Nephron progenitor cell (in vitro differentiated cells): ENCODE measurements around the gene FAM24B.
"Not testable (repeated sequence)": the region's sequence is repeated elsewhere in the genome, so short reads cannot be mapped to it uniquely, and the experiment has no call there.

Source experiments
- DNase-seq: peaks from one replicate; pipeline ENCODE4 v3.0.0; 2021
- H3K27ac Mint-ChIP-seq: 2 replicates; pipeline ENCODE4 v1.8.0; 2021; ENCODE audit warnings: mild to moderate bottlenecking, moderate library complexity, mixed read lengths
- H3K27me3 Mint-ChIP-seq: 2 replicates; pipeline ENCODE4 v1.8.0; 2021; ENCODE audit warnings: mild to moderate bottlenecking, low read depth, mixed read lengths; ENCODE audit not compliant: poor library complexity
- H3K36me3 Mint-ChIP-seq: 2 replicates; pipeline ENCODE4 v1.8.0; 2021; ENCODE audit warnings: low read depth, mixed read lengths
- H3K4me1 Mint-ChIP-seq: 2 replicates; pipeline ENCODE4 v1.8.0; 2021; ENCODE audit warnings: mixed read lengths
- H3K4me3 Mint-ChIP-seq: 2 replicates; pipeline ENCODE4 v1.8.0; 2021; ENCODE audit warnings: mild to moderate bottlenecking, moderate library complexity, mixed read lengths
- H3K9me3 Mint-ChIP-seq: 2 replicates; pipeline ENCODE4 v1.8.0; 2021; ENCODE audit warnings: mild to moderate bottlenecking, moderate library complexity, mixed read lengths
- TF ChIP-seq, protein P1 (sequence below): fragments of 200-600 bp; sonication (generic); IDR thresholded peaks from 2 replicates; pipeline ENCODE4 v1.5.0; 2021; ENCODE audit warnings: antibody characterized with exemption

Gene FAM24B

DNA sequence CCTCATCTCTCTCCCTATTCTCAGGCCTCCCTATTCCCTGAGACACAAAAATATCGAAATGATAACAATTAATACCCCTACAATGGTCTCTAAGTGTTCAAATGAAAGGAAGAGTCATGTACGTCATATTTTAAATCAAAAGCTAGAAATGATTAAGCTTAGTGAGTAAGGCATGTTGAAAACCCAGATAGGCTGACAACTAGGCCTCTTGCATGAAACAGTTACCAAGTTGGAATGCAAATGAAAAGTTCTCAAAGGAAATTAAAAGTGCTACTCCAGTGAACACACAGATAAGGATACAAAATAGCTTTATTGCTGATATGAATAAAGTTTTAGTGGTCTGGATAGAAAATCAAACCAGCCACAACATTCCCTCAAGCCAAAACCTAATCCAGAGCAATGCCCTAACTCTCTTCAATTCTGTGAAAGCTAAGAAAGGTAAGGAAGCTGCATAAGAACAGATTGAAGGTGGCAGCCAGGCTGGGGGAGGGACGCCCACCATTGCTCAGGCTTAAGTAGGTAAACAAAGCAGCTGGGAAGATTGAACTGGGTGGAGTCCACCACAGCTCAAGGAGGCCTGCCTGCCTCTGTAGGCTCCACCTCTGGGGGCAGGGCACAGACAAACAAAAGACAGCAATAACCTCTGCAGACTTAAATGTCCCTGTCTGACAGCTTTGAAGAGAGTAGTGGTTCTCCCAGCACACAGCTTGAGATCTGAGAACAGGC, 12.5 kb downstream of the FAM24B start:
- not testable (repeated sequence) for H3K4me1 Mint-ChIP-seq, H3K27me3 Mint-ChIP-seq, H3K4me3 Mint-ChIP-seq, H3K36me3 Mint-ChIP-seq, H3K27ac Mint-ChIP-seq, DNase-seq
- H3K9me3 Mint-ChIP-seq, result peaks cover 37% of the 10 kb centered on the region

DNA sequence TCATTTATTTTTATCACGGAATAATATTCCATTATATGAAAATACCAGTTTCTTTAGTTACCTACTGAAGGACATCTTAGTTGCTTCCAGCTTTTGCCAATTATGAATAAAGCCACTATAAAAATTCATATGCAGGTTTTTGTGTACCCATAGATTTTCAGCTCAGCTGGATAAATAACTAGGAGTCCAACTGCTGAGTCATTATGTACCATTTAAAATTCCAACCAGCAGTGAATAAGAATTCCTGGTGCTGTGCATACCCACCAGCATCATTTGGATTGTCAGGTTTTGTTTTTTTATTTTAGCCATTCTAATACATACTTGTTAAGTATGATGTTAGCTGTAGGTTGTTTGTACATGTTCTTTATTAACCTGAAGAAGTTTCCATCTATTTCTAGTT, 14.5 kb downstream of the FAM24B start:
- TF ChIP-seq, protein P1, sequence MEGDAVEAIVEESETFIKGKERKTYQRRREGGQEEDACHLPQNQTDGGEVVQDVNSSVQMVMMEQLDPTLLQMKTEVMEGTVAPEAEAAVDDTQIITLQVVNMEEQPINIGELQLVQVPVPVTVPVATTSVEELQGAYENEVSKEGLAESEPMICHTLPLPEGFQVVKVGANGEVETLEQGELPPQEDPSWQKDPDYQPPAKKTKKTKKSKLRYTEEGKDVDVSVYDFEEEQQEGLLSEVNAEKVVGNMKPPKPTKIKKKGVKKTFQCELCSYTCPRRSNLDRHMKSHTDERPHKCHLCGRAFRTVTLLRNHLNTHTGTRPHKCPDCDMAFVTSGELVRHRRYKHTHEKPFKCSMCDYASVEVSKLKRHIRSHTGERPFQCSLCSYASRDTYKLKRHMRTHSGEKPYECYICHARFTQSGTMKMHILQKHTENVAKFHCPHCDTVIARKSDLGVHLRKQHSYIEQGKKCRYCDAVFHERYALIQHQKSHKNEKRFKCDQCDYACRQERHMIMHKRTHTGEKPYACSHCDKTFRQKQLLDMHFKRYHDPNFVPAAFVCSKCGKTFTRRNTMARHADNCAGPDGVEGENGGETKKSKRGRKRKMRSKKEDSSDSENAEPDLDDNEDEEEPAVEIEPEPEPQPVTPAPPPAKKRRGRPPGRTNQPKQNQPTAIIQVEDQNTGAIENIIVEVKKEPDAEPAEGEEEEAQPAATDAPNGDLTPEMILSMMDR, result no peak
- no peak overlapping the region for H3K27ac Mint-ChIP-seq
- DNase-seq, result no peak
- no peaks in the 10 kb centered on the region for H3K4me1 Mint-ChIP-seq
- H3K27me3 Mint-ChIP-seq, result no peaks in the 10 kb centered on the region
- peaks cover 30% of the 10 kb centered on the region for H3K9me3 Mint-ChIP-seq
- H3K36me3 Mint-ChIP-seq, result no peaks in the 10 kb centered on the region
- no peak overlapping the region for H3K4me3 Mint-ChIP-seq

GRCh38 chr10:122864194-122864592, 15.2 kb downstream of the FAM24B start:
- no peak overlapping the region for H3K27ac Mint-ChIP-seq
- no peak overlapping the region for H3K4me3 Mint-ChIP-seq
- no peak for DNase-seq
- H3K4me1 Mint-ChIP-seq, result no peaks in the 10 kb centered on the region
- no peaks in the 10 kb centered on the region for H3K27me3 Mint-ChIP-seq
- TF ChIP-seq, protein P1, result no peak
- H3K9me3 Mint-ChIP-seq, result peaks cover 23% of the 10 kb centered on the region
- no peaks in the 10 kb centered on the region for H3K36me3 Mint-ChIP-seq

- Mint-ChIP-seq H3K4me1 (no peaks in the 10 kb centered on the region), H3K27ac (no peak overlapping the region), H3K4me3 (no peak overlapping the region), H3K36me3 (no peaks in the 10 kb centered on the region), H3K27me3 (no peaks in the 10 kb centered on the region), H3K9me3 (peaks cover 23% of the 10 kb centered on the region)
- TF ChIP-seq, protein P1, result no peak
- no peak for DNase-seq
Measured at GRCh38 chr10:122863216-122864193, 15.9 kb downstream of the FAM24B start.

GRCh38 chr10:122861711-122862161, 17.6 kb downstream of the FAM24B start:
- Mint-ChIP-seq H3K27ac (no peak overlapping the region), H3K9me3 (peaks cover 7% of the 10 kb centered on the region), H3K27me3 (no peaks in the 10 kb centered on the region), H3K4me3 (no peak overlapping the region), H3K36me3 (no peaks in the 10 kb centered on the region), H3K4me1 (no peaks in the 10 kb centered on the region)
- TF ChIP-seq, protein P1, result no peak
- no peak for DNase-seq

DNA sequence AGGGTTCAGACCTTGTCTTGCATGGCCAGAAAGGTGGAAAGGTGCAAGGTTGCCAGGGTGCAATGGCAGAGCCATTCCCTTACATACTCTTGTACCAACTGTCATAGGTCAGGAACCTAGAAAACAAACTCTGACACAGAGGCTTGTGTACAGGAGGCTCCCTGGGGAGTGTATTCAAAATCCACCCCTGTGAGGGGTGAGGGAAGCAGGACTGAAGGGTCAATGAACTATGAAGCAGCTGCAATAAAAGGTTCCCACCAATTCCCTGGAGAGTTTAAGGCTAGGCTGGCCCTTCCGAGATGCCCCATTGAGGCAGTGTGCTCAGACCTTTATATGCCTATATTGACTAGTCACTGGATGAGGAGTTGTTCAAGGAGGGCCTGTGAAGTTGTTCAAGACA, 19.9 kb downstream of the FAM24B start:
- Mint-ChIP-seq H3K9me3 (no peaks in the 10 kb centered on the region), H3K27me3 (peaks cover 5% of the 10 kb centered on the region), H3K27ac (no peak overlapping the region), H3K36me3 (no peaks in the 10 kb centered on the region), H3K4me1 (no peaks in the 10 kb centered on the region), H3K4me3 (no peak overlapping the region)
- no peak for DNase-seq
- TF ChIP-seq, protein P1, result no peak

DNA sequence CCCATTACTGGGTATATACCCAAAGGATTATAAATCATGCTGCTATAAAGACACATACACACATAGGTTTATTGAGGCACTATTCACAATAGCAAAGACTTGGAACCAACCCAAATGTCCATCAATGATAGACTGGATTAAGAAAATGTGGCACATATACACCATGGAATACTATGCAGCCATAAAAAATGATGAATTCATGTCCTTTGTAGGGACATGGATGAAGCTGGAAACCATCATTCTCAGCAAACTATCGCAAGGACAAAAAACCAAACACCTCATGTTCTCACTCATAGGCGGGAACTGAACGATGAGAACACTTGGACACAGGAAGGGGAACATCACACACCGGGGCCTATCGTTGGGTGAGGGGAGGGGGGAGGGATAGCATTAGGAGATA, 21.3 kb downstream of the FAM24B start:
- not testable (repeated sequence) for H3K4me3 Mint-ChIP-seq, H3K4me1 Mint-ChIP-seq, H3K27me3 Mint-ChIP-seq, H3K36me3 Mint-ChIP-seq, H3K9me3 Mint-ChIP-seq, H3K27ac Mint-ChIP-seq, DNase-seq
